GM18526 (cell line): ENCODE measurements around the gene PCDHGB7.
"Not testable (repeated sequence)": the region's sequence is repeated elsewhere in the genome, so short reads cannot be mapped to it uniquely, and the experiment has no call there.

Experiments
- POLR2A ChIP-seq: IDR thresholded peaks from 3 replicates; pipeline ENCODE4 v1.6.1; 2011; ENCODE audit not compliant: insufficient read length; ENCODE audit errors: extremely low read depth

PCDHGB7 gene

DNA sequence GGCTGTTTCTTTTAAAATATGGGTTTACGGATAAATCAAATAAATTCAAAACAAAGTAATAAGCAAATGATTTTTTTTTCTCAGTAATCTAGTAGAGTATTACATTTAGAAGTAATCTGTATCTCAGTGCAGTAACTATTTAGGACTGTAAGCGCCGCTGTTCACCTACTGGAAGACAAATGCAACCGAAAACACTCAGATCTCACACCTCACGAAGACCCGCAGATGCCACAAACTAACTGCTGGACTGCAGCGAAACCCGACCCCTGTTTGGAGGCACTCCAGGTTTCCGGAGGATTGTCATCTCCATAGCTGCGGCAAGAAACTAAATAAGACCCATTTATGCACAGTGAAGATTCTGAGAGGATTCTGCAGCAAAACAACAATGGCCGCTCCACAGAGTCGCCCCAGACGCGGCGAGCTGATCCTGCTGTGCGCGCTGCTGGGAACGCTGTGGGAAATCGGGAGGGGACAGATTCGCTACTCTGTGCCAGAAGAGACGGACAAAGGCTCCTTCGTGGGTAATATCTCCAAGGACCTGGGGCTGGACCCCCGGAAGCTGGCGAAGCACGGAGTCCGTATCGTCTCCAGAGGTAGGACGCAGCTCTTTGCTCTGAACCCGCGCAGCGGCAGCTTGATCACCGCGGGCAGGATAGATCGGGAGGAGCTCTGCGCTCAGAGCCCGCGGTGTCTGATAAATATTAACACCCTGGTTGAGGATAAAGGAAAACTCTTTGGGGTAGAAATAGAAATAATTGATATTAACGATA lies 24.9 kb upstream of the PCDHGB7 start, which contains the start of gene PCDHGA8:
TSS of gene PCDHGA8 (plus strand) at position 205 of the 770 bp plus-strand sequence. CDS start at position 386, 181 bp downstream.
- TF ChIP-seq POLR2A, result no peak

DNA sequence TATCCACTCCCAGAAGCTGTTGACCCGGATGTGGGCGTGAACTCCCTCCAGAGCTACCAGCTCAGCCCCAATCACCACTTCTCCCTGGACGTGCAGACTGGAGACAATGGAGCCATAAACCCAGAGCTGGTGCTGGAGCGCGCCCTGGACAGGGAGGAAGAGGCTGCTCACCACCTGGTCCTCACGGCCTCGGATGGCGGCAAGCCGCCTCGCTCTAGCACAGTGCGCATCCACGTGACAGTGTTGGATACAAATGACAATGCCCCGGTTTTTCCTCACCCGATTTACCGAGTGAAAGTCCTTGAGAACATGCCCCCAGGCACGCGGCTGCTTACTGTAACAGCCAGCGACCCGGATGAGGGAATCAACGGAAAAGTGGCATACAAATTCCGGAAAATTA lies 24.2 kb upstream of the PCDHGB7 start:
- TF ChIP-seq POLR2A, result no peak

DNA sequence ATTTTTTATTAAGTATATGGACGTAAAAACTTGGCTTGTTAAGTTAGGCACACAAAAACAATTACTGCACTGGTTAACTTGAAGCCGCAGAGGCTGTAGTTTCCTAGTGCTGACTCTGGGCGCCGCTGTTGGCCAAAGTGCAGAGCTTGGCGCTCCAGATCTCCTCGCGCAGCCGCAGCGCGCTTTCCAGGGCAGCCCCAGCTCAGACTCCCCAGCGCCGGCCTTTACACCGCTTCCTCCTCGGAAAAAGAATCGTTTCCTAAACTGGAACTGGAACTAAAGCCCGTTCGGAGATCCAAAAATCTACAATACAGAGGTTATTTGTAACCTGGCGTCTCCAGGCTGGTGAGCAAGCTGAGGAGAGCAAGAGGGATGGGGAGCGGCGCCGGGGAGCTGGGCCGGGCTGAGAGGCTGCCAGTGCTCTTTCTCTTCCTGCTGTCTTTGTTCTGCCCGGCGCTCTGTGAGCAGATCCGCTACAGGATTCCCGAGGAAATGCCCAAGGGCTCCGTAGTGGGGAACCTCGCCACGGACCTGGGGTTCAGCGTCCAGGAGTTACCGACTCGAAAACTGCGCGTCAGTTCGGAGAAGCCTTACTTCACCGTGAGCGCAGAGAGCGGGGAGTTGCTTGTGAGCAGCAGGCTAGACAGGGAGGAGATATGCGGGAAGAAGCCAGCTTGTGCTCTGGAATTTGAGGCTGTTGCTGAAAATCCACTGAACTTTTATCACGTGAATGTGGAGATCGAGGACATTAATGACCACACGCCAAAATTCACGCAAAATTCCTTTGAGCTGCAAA lies 19.5 kb upstream of the PCDHGB7 start, which contains the start of gene PCDHGB5:
TSS of gene PCDHGB5 (plus strand) at position 192 of the 796 bp plus-strand sequence. CDS start at position 373, 181 bp downstream.
- not testable (repeated sequence) for TF ChIP-seq POLR2A

DNA sequence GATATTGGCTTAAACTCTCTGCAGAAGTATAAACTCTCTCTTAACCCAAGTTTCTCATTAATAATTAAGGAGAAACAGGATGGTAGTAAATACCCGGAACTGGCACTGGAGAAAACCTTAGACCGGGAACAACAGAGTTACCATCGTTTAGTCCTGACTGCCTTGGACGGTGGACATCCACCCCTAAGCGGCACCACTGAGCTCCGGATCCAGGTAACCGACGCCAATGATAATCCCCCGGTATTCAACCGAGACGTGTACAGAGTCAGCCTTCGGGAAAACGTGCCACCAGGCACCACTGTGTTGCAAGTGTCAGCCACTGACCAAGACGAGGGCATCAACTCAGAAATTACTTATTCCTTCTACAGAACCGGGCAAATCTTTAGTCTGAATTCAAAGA lies 18.9 kb upstream of the PCDHGB7 start:
- no peak for TF ChIP-seq POLR2A

DNA sequence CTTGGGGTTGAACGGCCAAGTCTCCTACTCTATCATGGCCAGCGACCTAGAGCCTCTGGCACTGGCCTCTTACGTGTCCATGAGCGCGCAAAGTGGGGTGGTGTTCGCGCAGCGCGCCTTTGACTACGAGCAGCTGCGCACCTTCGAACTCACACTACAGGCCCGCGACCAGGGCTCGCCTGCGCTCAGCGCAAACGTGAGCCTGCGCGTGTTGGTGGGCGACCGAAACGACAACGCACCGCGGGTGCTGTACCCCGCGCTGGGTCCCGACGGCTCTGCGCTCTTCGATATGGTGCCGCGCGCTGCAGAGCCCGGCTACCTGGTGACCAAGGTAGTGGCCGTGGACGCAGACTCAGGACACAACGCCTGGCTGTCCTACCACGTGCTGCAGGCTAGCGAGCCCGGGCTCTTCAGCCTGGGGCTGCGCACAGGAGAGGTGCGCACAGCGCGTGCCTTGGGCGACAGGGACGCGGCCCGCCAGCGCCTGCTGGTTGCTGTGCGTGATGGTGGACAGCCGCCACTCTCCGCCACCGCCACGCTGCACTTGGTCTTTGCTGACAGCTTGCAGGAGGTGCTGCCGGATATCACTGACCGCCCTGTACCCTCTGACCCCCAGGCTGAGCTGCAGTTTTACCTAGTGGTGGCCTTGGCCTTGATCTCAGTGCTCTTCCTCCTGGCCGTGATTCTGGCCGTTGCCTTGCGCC lies 17.8 kb upstream of the PCDHGB7 start:
- TF ChIP-seq POLR2A, result no peak

DNA sequence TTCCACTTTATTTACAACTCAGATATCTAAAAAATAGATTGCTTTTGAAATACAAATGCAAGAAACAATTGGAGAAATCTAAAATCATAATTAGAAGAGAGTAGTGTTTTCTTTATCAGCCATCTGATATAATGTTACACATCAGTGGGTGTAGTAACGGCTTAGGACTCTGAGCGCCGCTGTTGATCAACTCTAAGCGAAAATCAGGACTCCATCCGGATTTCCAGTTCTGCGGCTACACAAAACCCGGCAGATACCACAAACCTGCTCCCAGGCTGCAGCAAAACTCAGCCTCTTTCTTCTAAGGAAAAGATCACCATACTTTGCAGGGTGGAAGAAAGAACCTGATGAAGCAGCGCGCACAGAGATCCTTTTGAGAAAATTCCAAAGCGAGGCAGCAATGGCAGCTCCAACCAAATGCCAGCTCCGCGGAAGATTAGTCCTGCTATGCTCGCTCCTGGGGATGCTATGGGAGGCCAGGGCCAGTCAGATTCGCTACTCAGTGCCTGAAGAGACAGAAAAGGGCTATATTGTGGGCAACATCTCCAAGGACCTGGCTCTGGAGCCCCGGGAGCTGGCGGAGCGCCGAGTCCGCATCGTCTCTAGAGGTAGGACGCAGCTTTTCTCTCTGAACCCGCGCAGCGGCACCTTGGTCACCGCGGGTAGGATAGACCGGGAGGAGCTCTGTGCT lies 14.8 kb upstream of the PCDHGB7 start, which contains the start of gene PCDHGA9:
TSS of gene PCDHGA9 (plus strand) at position 226 of the 691 bp plus-strand sequence. CDS start at position 401, 175 bp downstream.
- no peak for TF ChIP-seq POLR2A

DNA sequence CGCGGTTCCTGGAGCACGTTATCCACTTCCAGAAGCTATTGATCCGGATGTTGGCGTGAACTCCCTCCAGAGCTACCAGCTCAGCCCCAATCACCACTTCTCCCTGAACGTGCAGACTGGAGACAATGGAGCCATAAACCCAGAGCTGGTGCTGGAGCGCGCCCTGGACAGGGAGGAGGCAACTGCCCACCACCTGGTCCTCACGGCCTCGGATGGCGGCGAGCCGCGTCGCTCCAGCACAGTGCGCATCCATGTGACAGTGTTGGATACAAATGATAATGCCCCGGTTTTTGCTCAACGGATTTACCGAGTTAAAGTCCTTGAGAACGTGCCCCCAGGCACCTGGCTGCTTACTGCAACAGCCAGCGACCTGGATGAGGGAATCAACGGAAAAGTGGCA lies 14.1 kb upstream of the PCDHGB7 start:
- no peak for TF ChIP-seq POLR2A

DNA sequence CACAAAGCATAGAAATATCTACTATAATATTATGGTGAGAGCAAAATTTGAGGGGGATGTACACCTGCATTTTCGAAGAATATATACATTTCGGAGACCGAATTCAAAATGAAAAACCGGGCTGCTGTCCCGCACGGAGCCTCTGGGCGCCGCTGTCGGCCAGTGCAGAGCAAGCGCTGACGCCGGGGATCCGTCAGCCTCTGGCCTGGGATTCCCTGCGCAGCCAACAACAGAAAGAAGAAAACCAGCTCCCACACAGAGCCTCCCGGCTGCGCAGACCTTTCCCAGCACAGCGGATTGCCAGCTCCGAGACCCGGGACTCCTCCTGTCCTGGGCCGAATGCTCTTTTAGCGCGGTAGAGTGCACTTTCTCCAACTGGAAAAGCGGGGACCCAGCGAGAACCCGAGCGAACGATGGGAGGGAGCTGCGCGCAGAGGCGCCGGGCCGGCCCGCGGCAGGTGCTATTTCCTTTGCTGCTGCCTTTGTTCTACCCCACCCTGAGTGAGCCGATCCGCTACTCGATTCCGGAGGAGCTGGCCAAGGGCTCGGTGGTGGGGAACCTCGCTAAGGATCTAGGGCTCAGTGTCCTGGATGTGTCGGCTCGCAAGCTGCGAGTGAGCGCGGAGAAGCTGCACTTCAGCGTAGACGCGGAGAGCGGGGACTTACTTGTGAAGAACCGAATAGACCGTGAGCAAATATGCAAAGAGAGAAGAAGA lies 9.5 kb upstream of the PCDHGB7 start, which contains the start of gene PCDHGB6:
TSS of gene PCDHGB6 (plus strand) at position 232 of the 716 bp plus-strand sequence. CDS start at position 414, 182 bp downstream.
- TF ChIP-seq POLR2A, result not testable (repeated sequence)

DNA sequence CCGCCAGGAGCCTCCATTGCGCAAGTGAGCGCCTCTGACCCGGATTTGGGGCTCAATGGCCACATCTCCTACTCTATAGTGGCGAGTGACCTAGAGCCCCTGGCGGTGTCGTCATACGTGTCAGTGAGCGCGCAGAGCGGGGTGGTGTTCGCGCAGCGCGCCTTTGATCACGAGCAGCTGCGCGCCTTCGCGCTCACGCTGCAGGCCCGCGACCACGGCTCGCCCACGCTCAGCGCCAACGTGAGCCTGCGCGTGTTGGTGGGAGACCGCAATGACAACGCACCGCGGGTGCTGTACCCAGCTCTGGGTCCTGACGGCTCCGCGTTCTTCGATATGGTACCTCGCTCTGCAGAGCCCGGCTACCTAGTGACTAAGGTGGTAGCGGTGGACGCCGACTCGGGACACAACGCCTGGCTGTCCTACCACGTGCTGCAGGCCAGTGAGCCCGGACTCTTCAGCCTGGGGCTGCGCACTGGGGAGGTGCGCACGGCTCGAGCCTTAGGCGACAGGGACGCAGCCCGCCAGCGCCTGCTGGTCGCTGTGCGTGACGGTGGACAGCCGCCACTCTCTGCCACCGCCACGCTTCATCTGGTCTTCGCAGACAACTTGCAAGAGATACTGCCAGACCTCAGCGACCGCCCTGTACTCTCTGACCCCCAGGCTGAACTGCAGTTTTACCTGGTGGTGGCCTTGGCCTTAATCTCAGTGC lies 7.7 kb upstream of the PCDHGB7 start:
- no peak for TF ChIP-seq POLR2A

DNA sequence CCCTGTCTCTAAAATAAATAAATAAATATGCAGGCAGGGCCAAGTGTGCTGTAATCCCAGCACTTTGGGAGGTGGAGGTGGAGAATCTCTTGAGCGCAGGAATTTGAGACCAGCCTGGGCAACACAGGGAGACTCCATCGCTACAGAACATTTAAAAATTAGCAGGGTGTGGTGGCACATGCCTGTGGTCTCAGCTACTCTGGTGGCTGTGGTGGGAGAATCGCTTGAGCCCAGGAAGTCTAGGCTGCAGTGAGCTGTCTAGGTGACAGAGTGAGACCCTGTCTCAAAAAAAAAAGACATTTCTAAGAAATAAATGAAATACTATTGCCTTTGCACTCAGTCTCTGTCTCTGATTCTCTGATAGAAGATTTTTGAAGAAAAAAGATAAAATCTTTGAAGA lies 5.9 kb upstream of the PCDHGB7 start:
- no peak for TF ChIP-seq POLR2A

DNA sequence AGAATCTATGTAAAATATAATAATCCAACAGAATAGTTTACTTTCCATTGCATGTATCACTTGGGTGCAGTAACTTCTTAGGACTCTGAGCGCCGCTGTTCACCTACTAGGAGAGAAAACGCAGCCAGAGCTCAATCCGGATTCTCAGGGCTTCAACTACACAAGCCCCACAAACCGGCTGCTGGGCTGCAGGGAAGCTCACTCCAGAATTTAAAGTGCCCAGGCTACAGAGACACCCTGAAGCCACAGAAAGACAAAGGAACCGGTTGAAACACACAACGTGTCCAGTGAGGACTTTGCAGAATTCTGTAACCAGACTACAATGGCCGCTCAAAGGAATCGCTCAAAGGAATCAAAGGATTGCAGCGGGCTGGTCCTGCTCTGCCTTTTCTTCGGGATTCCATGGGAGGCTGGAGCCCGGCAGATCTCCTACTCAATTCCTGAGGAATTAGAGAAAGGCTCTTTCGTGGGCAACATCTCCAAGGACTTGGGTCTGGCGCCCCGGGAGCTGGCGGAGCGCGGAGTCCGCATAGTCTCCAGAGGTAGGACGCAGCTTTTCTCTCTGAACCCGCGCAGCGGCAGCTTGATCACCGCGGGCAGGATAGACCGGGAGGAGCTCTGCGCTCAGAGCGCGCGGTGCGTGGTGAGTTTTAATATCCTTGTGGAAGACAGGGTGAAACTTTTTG lies 4.5 kb upstream of the PCDHGB7 start, which contains the start of gene PCDHGA10:
TSS of gene PCDHGA10 (plus strand) at position 134 of the 686 bp plus-strand sequence. CDS start at position 323, 189 bp downstream.
- no peak for TF ChIP-seq POLR2A

DNA sequence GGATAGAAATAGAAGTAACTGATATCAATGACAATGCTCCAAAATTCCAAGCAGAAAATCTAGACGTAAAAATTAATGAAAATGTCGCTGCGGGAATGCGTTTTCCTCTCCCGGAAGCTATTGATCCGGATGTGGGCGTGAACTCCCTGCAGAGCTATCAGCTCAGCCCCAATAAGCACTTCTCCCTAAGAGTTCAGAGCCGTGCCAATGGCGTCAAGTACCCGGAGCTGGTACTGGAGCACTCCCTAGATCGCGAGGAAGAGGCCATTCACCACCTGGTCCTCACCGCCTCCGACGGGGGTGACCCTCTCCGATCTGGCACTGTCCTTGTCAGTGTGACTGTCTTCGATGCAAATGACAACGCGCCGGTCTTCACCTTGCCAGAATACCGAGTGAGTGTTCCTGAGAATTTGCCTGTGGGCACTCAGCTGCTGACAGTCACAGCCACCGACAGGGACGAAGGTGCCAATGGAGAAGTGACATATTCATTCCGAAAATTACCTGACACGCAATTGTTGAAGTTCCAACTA lies 3.9 kb upstream of the PCDHGB7 start:
- TF ChIP-seq POLR2A, result no peak
